ELF-1 (cell line): Measurements from ENCODE around the gene MMP2.

Experiments used
- DNase-seq: peaks from one replicate; pipeline ENCODE4 v3.0.0-alpha.2; 2016; ENCODE audit warnings: low read depth, low spot score

Gene MMP2

DNA sequence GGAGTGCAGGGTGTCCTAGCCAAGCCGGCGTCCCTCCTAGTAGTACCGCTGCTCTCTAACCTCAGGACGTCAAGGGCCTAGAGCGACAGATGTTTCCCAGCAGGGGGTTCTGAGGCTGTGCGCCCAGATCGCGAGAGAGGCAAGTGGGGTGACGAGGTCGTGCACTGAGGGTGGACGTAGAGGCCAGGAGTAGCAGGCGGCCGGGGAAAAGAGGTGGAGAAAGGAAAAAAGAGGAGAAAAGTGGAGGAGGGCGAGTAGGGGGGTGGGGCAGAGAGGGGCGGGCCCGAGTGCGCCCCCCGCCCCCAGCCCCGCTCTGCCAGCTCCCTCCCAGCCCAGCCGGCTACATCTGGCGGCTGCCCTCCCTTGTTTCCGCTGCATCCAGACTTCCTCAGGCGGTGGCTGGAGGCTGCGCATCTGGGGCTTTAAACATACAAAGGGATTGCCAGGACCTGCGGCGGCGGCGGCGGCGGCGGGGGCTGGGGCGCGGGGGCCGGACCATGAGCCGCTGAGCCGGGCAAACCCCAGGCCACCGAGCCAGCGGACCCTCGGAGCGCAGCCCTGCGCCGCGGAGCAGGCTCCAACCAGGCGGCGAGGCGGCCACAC is at the start of gene MMP2:
TSS of gene MMP2 (plus strand) at position 372 of the 603 bp plus-strand sequence. CDS start 282 bp downstream, outside the sequence.
- DNase-seq: peak; percentile 84

GRCh38 chr16:55433030-55433429 is 46.0 kb upstream of the MMP2 start:
- DNase-seq: no peak

DNA sequence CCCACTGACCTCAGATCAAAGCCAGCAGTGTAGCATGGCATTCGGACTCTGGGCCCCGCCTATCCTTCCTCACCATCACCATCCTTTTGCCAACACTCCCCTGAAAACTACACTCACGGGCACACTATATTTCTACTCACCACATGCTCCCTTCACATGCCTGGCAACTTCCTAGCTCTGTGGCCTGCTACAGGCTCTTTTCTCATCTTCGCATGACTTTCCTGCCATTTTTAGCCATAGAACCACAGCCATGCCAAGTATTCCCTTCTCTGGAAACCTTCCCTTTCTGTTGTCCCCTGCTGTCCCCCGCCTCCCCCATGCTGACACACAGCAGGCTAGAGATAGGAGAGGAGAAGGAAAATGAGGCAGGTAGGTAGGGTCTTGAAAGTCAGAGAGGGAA is 45.5 kb upstream of the MMP2 start:
- DNase-seq: no peak

DNA sequence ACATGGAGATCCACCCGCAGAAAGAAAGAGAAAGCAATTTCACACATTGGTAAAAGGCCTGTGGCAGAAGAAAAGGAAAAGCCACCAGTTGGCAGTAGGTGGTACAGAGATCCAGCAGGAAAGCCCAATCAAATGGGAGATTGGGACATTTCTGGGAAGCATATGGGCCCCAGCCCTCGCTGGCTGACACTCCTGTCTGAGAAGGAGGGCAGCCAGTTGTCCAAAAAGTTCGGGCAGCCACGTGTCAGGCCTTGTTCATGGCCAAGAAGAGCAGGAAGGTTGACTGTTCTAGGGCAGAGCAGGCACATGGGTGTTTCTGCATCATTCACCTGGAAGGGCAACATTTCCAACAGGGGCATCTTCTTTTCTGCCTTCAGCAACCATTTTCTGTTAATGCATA is 45.0 kb upstream of the MMP2 start:
- no peak for DNase-seq

GRCh38 chr16:55435387-55435786 is 43.6 kb upstream of the MMP2 start:
- no peak for DNase-seq

DNA sequence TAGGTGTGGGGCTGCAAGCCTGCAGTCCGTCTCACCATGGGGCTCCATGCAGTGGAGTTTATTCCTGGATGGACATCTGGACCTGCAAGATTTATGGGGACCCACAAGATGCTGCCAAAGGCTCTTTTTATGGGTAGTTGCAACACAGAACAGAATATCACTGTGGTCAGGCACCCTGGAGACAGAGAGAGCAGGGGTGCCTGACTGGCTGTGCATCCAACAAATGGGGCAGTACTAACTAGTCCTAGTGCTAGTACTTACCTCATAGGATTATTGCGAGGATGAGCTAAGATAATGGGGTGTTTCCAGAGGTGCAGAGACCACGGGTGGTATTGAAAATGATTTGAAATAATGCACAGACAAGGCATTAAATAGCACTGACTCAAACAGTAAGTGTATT is 42.4 kb upstream of the MMP2 start:
- no peak for DNase-seq

- DNase-seq: no peak
These were observed 41.4 kb upstream of the MMP2 start for GRCh38 chr16:55437625-55438024.

- DNase-seq: no peak
These were observed 40.7 kb upstream of the MMP2 start for GRCh38 chr16:55438281-55438680.

- no peak for DNase-seq
These were observed 39.8 kb upstream of the MMP2 start for GRCh38 chr16:55439101-55439690.

DNA sequence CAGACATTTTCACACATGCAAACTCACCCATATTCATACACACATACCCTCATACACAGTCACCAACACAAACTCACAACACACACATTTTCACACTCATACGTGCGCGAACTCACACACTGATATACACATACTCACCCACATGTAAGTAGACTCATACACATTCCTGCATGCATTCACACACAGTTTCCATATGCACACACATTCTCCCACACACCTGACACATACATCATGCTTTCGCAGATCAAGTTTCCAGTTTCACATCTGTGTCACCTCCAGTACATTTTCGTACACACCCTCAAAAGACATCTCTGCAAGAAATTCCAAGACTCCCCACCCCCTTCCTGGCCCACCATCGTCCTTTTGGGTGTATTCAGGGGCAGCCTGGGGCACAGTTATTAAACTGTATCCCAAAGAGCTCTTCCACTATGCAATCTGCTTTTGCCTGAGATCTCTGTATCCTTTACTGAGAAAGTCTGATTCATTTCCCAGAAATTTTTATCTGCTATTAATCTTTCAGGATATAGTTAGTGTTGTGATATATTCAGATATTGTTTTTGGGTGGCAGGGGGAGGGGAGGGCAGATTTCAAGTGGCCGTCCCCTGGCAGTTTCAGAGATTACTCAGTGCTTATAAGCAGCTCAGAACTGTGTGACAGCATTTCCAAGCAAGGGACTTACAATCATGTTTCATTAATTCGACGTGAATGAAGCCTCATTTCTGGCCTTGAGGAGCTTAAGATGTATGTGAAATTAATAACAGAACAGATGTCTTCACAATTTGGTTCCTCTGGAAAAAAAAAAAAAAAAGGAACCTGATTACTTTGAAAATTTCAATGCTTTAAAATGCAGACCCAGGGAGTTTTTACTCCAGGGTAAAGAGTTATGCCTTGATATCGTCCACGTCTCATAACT is 35.3 kb upstream of the MMP2 start:
- no peak for DNase-seq

- no peak for DNase-seq
These were observed 34.1 kb upstream of the MMP2 start for GRCh38 chr16:55444754-55445485.

DNA sequence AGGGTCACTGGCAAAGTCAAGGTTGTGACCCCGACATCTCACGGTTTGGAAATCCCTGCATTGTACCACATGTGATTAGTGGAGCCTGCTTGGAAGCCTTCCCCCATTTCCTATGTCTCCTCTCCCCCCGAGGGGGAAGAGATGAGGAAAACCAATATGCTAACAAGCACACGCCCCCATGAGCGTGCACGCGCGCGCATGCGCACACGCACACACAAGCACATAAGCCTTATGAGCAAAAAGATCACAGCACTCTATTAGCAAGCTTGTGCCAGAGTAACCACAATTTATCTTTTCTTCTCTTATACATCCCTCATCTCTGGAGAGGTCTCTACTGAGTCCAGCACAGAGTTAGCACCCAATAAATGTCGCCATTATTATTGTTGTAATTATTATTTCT is 31.8 kb upstream of the MMP2 start:
- no peak for DNase-seq

DNA sequence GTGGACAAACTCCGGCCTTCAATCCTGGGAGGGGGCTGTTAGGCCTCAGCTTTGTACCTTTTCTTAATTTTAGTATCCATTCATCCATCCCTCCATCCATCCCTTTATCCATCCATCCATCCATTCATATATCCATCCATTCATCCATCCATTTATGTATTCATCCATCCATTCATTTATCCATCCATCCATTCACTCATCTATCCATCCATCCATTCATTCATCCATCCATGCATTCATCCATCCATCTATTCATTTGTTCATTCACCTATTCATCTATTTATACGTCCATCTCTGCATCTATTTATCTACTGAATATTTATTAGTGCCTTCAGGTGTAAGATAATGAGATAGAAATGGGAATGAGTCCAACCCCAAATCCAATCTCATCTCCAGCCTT is 26.0 kb upstream of the MMP2 start:
- no peak for DNase-seq

DNA sequence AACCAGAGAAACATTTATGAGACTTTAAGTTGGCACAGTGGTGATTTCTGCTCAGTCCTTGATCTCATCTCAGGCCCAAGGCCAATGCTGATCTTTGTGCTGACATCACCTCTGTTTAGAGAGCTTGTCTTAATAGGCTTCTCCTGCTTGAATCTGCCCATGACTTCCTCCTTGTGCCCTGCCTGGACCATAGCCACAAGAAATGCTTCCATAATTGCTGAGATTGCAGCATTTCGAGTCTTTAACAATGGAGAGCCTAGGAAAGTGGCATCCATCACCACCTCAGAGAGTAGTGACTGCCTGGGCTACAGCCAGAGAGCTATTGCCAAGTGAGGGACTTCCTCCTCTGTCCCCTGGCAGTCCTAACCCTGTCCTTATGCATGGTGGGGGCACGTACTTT is 25.1 kb upstream of the MMP2 start:
- no peak for DNase-seq

DNA sequence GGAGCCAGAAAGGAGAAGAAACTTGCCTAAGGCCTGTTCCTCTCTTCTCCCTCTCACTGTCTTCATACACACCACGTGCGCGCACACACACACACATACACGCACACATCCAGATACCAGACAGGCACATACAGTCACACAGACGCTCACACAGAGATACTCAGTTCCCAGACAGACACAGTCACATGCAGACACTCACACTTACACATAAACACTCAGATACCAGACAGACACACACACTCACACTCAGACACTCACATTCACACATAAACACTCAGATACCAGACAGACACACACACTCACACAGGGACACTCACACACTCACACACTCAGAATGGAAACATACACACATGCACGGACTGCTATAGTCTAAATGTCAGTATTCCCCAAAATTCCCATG is 24.1 kb upstream of the MMP2 start:
- no peak for DNase-seq

- no peak for DNase-seq
These were observed 16.8 kb upstream of the MMP2 start for GRCh38 chr16:55462241-55462640.

DNA sequence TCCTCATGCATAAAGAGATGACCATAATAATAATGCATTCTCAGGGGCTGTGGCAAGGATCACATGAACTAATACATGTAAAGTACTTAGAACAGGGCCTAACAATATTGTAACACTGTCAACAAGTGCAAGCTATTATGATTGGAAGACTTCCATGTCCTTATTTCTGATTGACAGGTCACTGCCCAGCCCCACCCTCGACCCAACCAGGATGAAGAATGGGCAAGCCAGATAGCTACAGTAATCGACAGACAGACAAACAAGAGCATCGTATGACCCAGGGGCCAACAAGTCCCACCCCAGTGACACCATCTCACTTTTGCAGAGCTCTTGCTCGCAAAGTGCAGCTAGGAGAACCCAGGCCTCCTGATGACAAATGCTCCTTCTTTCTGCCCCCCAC is 14.6 kb upstream of the MMP2 start:
- no peak for DNase-seq

DNA sequence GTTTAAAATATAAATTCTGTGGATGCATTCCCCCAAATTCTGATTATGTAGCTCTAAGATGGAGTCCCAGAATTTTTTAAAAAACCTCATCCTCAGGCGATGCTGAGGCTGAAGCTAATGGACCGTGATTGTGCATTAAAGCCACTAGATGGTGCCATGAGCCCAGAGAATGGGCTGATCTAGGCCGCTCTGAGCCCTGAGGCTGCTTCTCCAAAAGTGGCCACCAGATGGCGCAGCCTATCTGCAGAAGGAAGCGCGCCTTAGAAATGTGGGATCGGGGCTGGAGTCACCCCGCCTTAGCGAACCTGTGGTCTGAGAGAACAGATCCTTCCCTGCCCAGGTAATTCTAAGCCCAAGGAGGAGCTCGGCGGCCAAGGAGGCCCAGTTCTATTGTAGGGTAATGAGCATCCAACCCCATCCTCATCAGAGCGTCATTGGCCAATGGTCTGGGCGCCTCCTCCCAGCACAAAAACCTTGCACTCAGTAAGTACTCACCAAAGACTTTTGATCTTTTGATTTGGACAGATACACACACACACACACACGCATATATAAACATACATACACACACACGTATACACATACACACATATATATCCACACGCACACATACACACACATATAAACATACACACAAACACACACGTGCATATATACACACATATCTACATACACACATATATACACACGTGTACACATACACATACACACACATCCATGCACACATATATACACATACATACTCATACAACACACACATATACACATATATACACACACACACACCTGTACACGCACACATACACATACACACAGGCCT is 13.7 kb upstream of the MMP2 start:
- DNase-seq: peak; percentile 93

DNA sequence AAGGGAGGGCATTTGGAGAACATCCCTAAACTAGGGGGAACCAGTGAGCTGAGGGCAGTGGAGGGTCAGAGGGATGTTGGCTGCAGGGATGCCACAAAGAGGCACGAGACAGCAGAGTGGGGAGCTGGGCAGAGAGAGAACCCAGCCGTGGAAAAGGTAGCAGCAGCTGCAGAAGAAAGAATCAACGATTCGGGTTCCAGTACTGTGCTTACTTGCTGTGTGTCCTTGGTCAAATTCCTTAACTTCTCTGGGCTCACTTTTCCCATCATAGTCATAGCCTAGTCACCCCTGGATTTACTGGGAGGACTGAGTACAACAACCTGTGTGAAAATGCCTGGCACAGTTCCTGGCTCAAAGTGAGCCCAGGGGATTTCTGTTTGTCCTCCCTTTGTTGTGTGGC is 12.8 kb upstream of the MMP2 start:
- DNase-seq: no peak

DNA sequence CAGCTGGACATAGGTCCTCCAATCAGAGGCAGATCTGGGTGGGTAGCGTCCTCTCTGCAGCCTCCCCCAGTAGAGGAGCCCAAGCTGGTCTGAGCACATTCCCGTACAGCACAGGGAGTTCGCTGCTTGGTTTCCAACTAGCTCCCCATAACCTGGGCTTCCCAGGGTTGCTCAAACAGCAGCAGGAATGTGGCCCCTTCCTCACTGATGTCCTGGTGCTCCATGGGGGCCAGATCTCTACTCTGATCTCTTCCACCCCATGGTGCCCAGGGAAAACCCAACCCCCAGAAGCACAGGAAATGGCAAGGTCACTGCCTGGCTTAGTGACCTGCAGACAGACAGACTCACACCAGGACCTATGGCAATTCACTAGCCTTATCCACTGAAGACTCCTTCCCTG is 11.1 kb upstream of the MMP2 start:
- no peak for DNase-seq

- no peak for DNase-seq
These were observed 10.5 kb upstream of the MMP2 start for GRCh38 chr16:55468352-55468990.
